WTC11 (cell line): ENCODE data around the gene TRPV5.

Source experiments
- CREB1 ChIP-seq: sonication (generic); formaldehyde crosslinking; IDR thresholded peaks from 2 replicates; pipeline ENCODE4 v1.8.0; 2023; ENCODE audit warnings: mild to moderate bottlenecking, missing genetic modification reagents
- SP1 ChIP-seq: sonication (generic); formaldehyde crosslinking; conservative IDR thresholded peaks from 2 replicates; pipeline ENCODE4 v1.8.1; 2022; ENCODE audit warnings: missing genetic modification reagents
- TCF7 ChIP-seq: sonication (generic); formaldehyde crosslinking; IDR thresholded peaks from 2 replicates; pipeline ENCODE4 v1.8.0; 2022; ENCODE audit warnings: mild to moderate bottlenecking, low read depth, missing genetic modification reagents, moderate library complexity
- TEAD1 ChIP-seq: sonication (generic); formaldehyde crosslinking; IDR thresholded peaks from 2 replicates; pipeline ENCODE4 v1.8.0; 2022; ENCODE audit warnings: mild to moderate bottlenecking, missing genetic modification reagents
- TF ChIP-seq, protein P1 (sequence below): fragments of 200-600 bp; IDR thresholded peaks from 2 replicates; pipeline ENCODE4 v1.8.0; 2022; ENCODE audit warnings: antibody characterized with exemption
- TF ChIP-seq, protein P2 (sequence below): fragments of 250-450 bp; sonication (Bioruptor Pico); IDR thresholded peaks from 2 replicates; pipeline ENCODE4 v2.1.2; 2022; ENCODE audit warnings: mild to moderate bottlenecking, moderate library complexity
- TF ChIP-seq, protein P3 (sequence below): sonication (generic); formaldehyde crosslinking; IDR thresholded peaks from 2 replicates; pipeline ENCODE4 v1.8.1; 2022; ENCODE audit warnings: missing genetic modification reagents, borderline replicate concordance
- TF ChIP-seq, protein P4 (sequence below): sonication (generic); formaldehyde crosslinking; IDR thresholded peaks from 2 replicates; pipeline ENCODE4 v1.8.1; 2022; ENCODE audit warnings: mild to moderate bottlenecking, moderate library complexity, missing genetic modification reagents
- TF ChIP-seq, protein P5 (sequence below): sonication (generic); formaldehyde crosslinking; IDR thresholded peaks from 2 replicates; pipeline ENCODE4 v1.8.0; 2022; ENCODE audit warnings: missing genetic modification reagents
- TF ChIP-seq, protein P6 (sequence below): sonication (generic); formaldehyde crosslinking; IDR thresholded peaks from 2 replicates; pipeline ENCODE4 v1.8.0; 2022; ENCODE audit warnings: mild to moderate bottlenecking, missing genetic modification reagents
- TF ChIP-seq, protein P7 (sequence below): sonication (generic); formaldehyde crosslinking; IDR thresholded peaks from 2 replicates; pipeline ENCODE4 v1.8.1; 2023; ENCODE audit warnings: mild to moderate bottlenecking, missing genetic modification reagents, moderate library complexity

DNA sequence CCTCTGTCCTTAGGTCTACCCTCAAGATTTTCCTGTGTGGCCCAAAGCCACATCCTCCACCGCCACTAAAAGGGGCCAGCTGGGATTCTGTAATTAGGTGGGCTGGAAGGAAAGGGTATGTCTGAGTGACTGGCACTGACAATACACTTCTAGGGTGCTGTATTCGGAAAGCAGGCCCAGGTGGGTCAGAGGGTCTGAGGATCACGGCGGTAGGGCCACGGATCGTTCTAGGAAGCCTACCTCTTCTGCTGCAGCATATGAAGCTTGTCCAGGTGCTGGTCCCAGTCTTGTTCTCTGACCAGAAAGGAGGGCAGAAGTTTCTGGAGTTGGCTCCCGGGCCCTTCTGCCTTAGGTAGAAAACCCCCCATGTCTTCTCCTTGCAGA is 462 bp downstream of the TRPV5 start:
- TF ChIP-seq, protein P1, sequence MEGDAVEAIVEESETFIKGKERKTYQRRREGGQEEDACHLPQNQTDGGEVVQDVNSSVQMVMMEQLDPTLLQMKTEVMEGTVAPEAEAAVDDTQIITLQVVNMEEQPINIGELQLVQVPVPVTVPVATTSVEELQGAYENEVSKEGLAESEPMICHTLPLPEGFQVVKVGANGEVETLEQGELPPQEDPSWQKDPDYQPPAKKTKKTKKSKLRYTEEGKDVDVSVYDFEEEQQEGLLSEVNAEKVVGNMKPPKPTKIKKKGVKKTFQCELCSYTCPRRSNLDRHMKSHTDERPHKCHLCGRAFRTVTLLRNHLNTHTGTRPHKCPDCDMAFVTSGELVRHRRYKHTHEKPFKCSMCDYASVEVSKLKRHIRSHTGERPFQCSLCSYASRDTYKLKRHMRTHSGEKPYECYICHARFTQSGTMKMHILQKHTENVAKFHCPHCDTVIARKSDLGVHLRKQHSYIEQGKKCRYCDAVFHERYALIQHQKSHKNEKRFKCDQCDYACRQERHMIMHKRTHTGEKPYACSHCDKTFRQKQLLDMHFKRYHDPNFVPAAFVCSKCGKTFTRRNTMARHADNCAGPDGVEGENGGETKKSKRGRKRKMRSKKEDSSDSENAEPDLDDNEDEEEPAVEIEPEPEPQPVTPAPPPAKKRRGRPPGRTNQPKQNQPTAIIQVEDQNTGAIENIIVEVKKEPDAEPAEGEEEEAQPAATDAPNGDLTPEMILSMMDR: no peak
- TF ChIP-seq, protein P2, sequence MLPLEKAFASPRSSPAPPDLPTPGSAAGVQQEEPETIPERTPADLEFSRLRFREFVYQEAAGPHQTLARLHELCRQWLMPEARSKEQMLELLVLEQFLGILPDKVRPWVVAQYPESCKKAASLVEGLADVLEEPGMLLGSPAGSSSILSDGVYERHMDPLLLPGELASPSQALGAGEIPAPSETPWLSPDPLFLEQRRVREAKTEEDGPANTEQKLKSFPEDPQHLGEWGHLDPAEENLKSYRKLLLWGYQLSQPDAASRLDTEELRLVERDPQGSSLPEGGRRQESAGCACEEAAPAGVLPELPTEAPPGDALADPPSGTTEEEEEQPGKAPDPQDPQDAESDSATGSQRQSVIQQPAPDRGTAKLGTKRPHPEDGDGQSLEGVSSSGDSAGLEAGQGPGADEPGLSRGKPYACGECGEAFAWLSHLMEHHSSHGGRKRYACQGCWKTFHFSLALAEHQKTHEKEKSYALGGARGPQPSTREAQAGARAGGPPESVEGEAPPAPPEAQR (CRISPR knock-in tag): no peak
- TF ChIP-seq SP1 (CRISPR knock-in tag): no peak
- TF ChIP-seq, protein P3, sequence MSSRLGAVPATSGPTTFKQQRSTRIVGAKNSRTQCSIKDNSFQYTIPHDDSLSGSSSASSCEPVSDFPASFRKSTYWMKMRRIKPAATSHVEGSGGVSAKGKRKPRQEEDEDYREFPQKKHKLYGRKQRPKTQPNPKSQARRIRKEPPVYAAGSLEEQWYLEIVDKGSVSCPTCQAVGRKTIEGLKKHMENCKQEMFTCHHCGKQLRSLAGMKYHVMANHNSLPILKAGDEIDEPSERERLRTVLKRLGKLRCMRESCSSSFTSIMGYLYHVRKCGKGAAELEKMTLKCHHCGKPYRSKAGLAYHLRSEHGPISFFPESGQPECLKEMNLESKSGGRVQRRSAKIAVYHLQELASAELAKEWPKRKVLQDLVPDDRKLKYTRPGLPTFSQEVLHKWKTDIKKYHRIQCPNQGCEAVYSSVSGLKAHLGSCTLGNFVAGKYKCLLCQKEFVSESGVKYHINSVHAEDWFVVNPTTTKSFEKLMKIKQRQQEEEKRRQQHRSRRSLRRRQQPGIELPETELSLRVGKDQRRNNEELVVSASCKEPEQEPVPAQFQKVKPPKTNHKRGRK (CRISPR knock-in tag): no peak
- TF ChIP-seq, protein P4, sequence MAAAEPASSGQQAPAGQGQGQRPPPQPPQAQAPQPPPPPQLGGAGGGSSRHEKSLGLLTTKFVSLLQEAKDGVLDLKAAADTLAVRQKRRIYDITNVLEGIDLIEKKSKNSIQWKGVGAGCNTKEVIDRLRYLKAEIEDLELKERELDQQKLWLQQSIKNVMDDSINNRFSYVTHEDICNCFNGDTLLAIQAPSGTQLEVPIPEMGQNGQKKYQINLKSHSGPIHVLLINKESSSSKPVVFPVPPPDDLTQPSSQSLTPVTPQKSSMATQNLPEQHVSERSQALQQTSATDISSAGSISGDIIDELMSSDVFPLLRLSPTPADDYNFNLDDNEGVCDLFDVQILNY: no peak
- TF ChIP-seq, protein P5, sequence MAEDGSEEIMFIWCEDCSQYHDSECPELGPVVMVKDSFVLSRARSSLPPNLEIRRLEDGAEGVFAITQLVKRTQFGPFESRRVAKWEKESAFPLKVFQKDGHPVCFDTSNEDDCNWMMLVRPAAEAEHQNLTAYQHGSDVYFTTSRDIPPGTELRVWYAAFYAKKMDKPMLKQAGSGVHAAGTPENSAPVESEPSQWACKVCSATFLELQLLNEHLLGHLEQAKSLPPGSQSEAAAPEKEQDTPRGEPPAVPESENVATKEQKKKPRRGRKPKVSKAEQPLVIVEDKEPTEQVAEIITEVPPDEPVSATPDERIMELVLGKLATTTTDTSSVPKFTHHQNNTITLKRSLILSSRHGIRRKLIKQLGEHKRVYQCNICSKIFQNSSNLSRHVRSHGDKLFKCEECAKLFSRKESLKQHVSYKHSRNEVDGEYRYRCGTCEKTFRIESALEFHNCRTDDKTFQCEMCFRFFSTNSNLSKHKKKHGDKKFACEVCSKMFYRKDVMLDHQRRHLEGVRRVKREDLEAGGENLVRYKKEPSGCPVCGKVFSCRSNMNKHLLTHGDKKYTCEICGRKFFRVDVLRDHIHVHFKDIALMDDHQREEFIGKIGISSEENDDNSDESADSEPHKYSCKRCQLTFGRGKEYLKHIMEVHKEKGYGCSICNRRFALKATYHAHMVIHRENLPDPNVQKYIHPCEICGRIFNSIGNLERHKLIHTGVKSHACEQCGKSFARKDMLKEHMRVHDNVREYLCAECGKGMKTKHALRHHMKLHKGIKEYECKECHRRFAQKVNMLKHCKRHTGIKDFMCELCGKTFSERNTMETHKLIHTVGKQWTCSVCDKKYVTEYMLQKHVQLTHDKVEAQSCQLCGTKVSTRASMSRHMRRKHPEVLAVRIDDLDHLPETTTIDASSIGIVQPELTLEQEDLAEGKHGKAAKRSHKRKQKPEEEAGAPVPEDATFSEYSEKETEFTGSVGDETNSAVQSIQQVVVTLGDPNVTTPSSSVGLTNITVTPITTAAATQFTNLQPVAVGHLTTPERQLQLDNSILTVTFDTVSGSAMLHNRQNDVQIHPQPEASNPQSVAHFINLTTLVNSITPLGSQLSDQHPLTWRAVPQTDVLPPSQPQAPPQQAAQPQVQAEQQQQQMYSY: no peak
- TF ChIP-seq TEAD1 (CRISPR knock-in tag): no peak
- TF ChIP-seq, protein P6, sequence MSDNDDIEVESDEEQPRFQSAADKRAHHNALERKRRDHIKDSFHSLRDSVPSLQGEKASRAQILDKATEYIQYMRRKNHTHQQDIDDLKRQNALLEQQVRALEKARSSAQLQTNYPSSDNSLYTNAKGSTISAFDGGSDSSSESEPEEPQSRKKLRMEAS (CRISPR knock-in tag): no peak
- TF ChIP-seq, protein P7, sequence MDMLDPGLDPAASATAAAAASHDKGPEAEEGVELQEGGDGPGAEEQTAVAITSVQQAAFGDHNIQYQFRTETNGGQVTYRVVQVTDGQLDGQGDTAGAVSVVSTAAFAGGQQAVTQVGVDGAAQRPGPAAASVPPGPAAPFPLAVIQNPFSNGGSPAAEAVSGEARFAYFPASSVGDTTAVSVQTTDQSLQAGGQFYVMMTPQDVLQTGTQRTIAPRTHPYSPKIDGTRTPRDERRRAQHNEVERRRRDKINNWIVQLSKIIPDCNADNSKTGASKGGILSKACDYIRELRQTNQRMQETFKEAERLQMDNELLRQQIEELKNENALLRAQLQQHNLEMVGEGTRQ (CRISPR knock-in tag): no peak
- no peak for TF ChIP-seq CREB1 (CRISPR knock-in tag)
- TF ChIP-seq TCF7: no peak
